A549 (cell line): ENCODE measurements around the gene QSER1.

ENCODE experiments used
- HDAC2 ChIP-seq: fragments of 200-600 bp; sonication (generic); IDR thresholded peaks from 2 replicates; pipeline ENCODE4 v1.6.1; 2016
- TF ChIP-seq, protein P1 (sequence below): fragments of >200 bp; sonication (Bioruptor Twin); formaldehyde crosslinking; IDR thresholded peaks from 3 replicates; pipeline ENCODE4 v1.5.1; 2016

DNA sequence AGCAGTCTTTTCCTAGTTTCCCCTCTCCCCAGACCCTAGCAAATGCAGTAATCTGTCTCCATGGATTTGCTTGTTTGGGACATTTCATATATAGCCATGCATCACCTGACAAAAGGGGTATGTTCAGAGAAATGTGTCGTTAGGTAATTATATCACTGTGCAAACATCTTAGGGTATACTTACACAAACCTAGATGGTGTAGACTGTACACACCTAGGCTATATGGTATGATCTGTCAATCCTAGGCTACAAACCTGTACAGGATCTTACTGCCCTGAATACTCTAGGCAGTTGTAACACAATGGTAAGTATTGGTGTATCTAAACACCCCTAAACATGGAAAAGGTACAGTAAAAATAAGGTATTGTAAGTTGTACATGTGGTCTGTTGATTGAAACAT lies 23.8 kb downstream of the QSER1 start:
- no peak for TF ChIP-seq HDAC2
- TF ChIP-seq, protein P1, sequence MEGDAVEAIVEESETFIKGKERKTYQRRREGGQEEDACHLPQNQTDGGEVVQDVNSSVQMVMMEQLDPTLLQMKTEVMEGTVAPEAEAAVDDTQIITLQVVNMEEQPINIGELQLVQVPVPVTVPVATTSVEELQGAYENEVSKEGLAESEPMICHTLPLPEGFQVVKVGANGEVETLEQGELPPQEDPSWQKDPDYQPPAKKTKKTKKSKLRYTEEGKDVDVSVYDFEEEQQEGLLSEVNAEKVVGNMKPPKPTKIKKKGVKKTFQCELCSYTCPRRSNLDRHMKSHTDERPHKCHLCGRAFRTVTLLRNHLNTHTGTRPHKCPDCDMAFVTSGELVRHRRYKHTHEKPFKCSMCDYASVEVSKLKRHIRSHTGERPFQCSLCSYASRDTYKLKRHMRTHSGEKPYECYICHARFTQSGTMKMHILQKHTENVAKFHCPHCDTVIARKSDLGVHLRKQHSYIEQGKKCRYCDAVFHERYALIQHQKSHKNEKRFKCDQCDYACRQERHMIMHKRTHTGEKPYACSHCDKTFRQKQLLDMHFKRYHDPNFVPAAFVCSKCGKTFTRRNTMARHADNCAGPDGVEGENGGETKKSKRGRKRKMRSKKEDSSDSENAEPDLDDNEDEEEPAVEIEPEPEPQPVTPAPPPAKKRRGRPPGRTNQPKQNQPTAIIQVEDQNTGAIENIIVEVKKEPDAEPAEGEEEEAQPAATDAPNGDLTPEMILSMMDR: no peak
